Smooth muscle cell (in vitro differentiated cells): ENCODE data around the gene ANAPC2. TPM values are rescaled to one million over a fixed set of nuclear protein-coding genes. Genes with fewer than 3 reads are reported as not detected.

ENCODE experiments used
- DNase-seq: peaks from one replicate; lab custom pipeline; 2025; ENCODE audit not compliant: unreplicated experiment; lab: John Stamatoyannopoulos, UW
- H2AFZ ChIP-seq: fragments of 200-600 bp; sonication (generic); 2 replicates; pipeline ENCODE4 v1.6.0; 2016; ENCODE audit warnings: antibody characterized with exemption, low read depth, mild to moderate bottlenecking
- H3F3A ChIP-seq: fragments of 200-600 bp; sonication (generic); 2 replicates; pipeline ENCODE4 v1.6.0; 2017; ENCODE audit warnings: antibody characterized with exemption, low read depth
- H3K27ac ChIP-seq: fragments of 200-600 bp; sonication (generic); 2 replicates; pipeline ENCODE4 v1.5.1; 2016; ENCODE audit warnings: low read depth, mild to moderate bottlenecking
- H3K27me3 ChIP-seq: fragments of 200-600 bp; sonication (generic); 2 replicates; pipeline ENCODE4 v1.6.1; 2016; ENCODE audit warnings: low read depth, mild to moderate bottlenecking
- H3K36me3 ChIP-seq: fragments of 200-600 bp; sonication (generic); 2 replicates; pipeline ENCODE4 v1.5.1; 2016; ENCODE audit warnings: low read depth
- H3K4me1 ChIP-seq: fragments of 200-600 bp; sonication (generic); 2 replicates; pipeline ENCODE4 v1.5.1; 2016; ENCODE audit warnings: low read depth
- H3K4me2 ChIP-seq: fragments of 200-600 bp; sonication (generic); 2 replicates; pipeline ENCODE4 v1.6.0; 2016; ENCODE audit warnings: mild to moderate bottlenecking
- H3K4me3 ChIP-seq: fragments of 200-600 bp; sonication (generic); 2 replicates; pipeline ENCODE4 v1.5.1; 2016; ENCODE audit warnings: mild to moderate bottlenecking
- H3K79me2 ChIP-seq: fragments of 200-600 bp; sonication (generic); 2 replicates; pipeline ENCODE4 v1.6.0; 2016; ENCODE audit warnings: low read depth, mild to moderate bottlenecking
- H3K9ac ChIP-seq: fragments of 200-600 bp; sonication (generic); 2 replicates; pipeline ENCODE4 v1.6.0; 2016; ENCODE audit warnings: low read depth
- H3K9me3 ChIP-seq: fragments of 200-600 bp; sonication (generic); replicated peaks from 2 replicates; pipeline ENCODE4 v1.5.1; 2016; ENCODE audit warnings: low read depth
- H4K20me1 ChIP-seq: fragments of 200-600 bp; sonication (generic); 2 replicates; pipeline ENCODE4 v1.6.0; 2016; ENCODE audit warnings: low read depth
- WGBS: methylation state at CpG from one replicate; pipeline ENCODE4 v1.1.7; 2016; ENCODE audit warnings: low lambda C conversion rate; 5-methylcytosine and 5-hydroxymethylcytosine counted together
- polyA plus RNA-seq: library from polyadenylated mRNA; unstranded; fragments of >200 nt; fragmentation: Nextera tagmentation; extraction: Ambion mirVana; gene quantifications from 2 replicates; pipeline ENCODE4 v1.2.1, GENCODE V29; 2016
- total RNA-seq: library from RNA; depleted of rRNA; stranded (reverse); fragments of >200 nt; gene quantifications from 2 replicates; pipeline ENCODE4 v1.2.3, GENCODE V29; 2014
- TF ChIP-seq, protein P1 (sequence below): fragments of 200-600 bp; sonication (generic); IDR thresholded peaks from 2 replicates; pipeline ENCODE4 v1.5.1; 2017; ENCODE audit warnings: borderline replicate concordance, mild to moderate bottlenecking, antibody characterized with exemption; ENCODE audit not compliant: insufficient read depth, poor library complexity, severe bottlenecking

The ANAPC2 gene
- total and polyA plus RNA-seq, 2 experiments from 2014 or later = 6.6 to 12.6 TPM

DNA sequence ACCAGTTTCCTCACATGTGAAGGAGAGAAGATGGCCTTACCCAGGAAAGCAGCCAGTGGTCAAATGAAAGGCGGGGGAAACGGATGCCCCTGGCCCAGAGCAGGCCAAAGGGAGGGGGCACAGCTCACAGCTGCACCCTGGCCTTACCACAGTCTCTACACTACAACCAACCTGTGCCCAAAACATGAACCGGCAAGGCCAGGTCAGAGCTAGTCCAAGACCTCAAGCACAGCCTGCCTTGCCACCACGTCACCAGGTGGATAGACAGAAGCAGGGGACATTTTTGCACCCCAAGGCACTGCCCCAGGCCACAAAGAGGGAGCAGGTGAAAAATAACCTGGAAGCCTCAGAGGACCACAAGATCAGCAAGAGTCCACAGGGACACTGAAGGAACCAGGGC, 44.9 kb downstream of the ANAPC2 start:
- Histone ChIP-seq H3K27me3 (peaks cover 51% of the 10 kb centered on the region), H3K4me1 (no peaks in the 10 kb centered on the region), H3K9me3 (no peaks in the 10 kb centered on the region), H2AFZ (no peak overlapping the region), H3F3A (no peaks in the 10 kb centered on the region), H3K27ac (no peak overlapping the region), H3K4me3 (no peak overlapping the region), H3K4me2 (no peak overlapping the region), H4K20me1 (no peaks in the 10 kb centered on the region), H3K79me2 (no peaks in the 10 kb centered on the region), H3K36me3 (no peaks in the 10 kb centered on the region), H3K9ac (no peak overlapping the region)
- TF ChIP-seq, protein P1, sequence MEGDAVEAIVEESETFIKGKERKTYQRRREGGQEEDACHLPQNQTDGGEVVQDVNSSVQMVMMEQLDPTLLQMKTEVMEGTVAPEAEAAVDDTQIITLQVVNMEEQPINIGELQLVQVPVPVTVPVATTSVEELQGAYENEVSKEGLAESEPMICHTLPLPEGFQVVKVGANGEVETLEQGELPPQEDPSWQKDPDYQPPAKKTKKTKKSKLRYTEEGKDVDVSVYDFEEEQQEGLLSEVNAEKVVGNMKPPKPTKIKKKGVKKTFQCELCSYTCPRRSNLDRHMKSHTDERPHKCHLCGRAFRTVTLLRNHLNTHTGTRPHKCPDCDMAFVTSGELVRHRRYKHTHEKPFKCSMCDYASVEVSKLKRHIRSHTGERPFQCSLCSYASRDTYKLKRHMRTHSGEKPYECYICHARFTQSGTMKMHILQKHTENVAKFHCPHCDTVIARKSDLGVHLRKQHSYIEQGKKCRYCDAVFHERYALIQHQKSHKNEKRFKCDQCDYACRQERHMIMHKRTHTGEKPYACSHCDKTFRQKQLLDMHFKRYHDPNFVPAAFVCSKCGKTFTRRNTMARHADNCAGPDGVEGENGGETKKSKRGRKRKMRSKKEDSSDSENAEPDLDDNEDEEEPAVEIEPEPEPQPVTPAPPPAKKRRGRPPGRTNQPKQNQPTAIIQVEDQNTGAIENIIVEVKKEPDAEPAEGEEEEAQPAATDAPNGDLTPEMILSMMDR = no peak
- WGBS = 85% methylated on average over 4 of the region's 4 CpGs
- DNase-seq = no peak

DNA sequence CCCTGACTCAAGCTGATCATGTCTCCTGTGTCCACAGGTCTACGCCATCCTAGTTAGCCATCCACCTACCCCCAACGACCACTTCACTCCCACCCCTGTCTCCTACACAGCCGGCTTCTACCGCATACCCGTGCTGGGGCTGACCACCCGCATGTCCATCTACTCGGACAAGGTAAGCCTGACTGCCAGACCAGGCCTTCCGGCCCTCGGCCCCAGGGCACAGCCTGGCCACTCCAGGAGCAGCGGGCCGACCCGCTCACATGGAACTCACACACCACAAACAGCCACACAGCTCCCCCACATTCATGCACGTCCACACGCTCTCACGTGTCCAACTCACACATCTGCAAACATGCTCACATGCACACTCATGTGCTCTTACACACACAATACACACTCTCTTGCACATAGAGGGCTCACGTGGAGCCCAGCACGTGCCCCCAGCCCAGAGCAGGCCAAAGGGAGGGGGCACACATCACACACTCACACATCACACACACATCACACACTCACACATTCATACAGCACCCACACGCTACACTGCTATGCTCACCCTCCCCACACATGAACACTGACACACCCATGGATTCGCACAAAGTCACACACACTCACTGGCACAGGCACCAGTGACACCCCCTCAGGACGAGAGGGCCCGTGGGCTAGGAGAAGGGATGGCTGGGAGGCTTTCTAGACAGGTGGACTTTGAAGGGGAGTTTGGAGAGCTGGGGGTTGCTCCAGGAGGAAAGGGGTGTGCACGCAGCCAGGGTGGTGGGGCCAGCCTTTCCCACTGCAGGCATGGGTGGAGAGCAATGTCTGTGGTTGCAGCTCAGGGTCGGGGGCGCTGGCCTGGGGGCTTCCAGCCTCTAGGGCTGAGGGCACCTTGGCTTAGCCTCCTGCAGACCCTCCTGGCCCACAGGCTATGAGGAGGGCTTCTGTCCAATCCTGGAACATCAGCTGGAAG, 46.1 kb downstream of the ANAPC2 start:
- TF ChIP-seq, protein P1 = no peak
- WGBS = 79% methylated on average over 24 of the region's 24 CpGs
- Histone ChIP-seq H3K4me1 (no peaks in the 10 kb centered on the region), H3K4me2 (no peak overlapping the region), H3K27me3 (peaks cover 62% of the 10 kb centered on the region), H4K20me1 (no peaks in the 10 kb centered on the region), H3K27ac (no peak overlapping the region), H3F3A (no peaks in the 10 kb centered on the region), H3K4me3 (no peak overlapping the region), H2AFZ (no peak overlapping the region), H3K9me3 (no peaks in the 10 kb centered on the region), H3K9ac (no peak overlapping the region), H3K36me3 (no peaks in the 10 kb centered on the region), H3K79me2 (no peaks in the 10 kb centered on the region)
- no peak for DNase-seq

DNA sequence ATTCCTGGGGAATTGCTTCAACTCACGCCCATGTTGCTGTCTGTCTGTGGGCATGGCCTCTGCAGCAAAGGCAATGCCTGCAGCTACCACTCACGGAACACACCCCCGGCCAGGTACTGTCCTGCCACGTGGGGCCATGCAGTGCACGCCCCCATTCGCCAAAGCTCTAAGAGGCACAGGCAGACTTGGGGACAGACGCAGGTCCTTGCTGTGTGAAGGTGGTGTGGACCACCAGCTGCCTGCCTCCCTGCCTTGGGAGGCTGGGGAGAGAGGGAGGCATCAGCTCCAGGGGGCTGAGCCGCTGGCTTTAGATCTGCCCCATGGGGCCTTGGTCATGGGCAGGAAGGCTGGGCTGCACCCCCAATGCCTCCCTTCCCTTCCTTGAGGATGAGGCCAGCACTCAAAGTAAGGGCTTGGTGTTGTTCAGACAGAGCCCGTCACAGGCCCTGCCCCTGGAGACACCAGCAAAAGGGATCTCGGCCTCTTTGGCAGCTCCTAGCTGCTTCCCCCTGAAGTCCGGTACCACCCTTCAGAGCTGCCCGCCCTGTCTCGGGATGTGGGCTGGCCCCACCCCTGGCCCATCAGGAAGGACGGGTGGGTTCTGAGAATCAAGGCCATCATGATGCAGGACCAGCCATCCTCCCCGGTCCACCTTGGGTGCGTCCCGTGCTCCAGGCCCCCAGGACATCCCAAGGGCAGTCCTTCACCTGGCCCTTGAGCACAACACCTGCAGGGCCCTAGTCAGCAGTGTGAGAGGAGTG, 47.1 kb downstream of the ANAPC2 start:
- no peak overlapping the region for H3K9ac ChIP-seq
- H3K36me3 ChIP-seq = no peaks in the 10 kb centered on the region
- no peaks in the 10 kb centered on the region for H4K20me1 ChIP-seq
- no peak for DNase-seq
- H3K4me1 ChIP-seq = no peaks in the 10 kb centered on the region
- TF ChIP-seq, protein P1 = no peak
- H3F3A ChIP-seq = no peaks in the 10 kb centered on the region
- H2AFZ ChIP-seq = no peak overlapping the region
- no peak overlapping the region for H3K4me2 ChIP-seq
- H3K4me3 ChIP-seq = no peak overlapping the region
- no peaks in the 10 kb centered on the region for H3K79me2 ChIP-seq
- H3K27ac ChIP-seq = no peak overlapping the region
- 82% methylated on average over 15 of the region's 17 CpGs for WGBS
- no peaks in the 10 kb centered on the region for H3K9me3 ChIP-seq
- peaks cover 72% of the 10 kb centered on the region for H3K27me3 ChIP-seq
